RKO (cell line): ENCODE results near the gene ACSL5.
A peak's percentile ranks its signal among the peaks of the same experiment; 100 is the strongest.
"Not testable (repeated sequence)": the region's sequence is repeated elsewhere in the genome, so short reads cannot be mapped to it uniquely, and the experiment has no call there.

Experiments
- DNase-seq: peaks from one replicate; pipeline ENCODE4 v3.0.0-alpha.2; 2016; ENCODE audit warnings: low spot score

The ACSL5 gene

GRCh38 chr10:112412696-112413095 is 38.8 kb downstream of the ACSL5 start:
- no peak for DNase-seq

- DNase-seq = no peak
Measured at GRCh38 chr10:112421731-112422130, 47.8 kb downstream of the ACSL5 start.

GRCh38 chr10:112424651-112425050 is 50.7 kb downstream of the ACSL5 start:
- no peak for DNase-seq

GRCh38 chr10:112426111-112426510 is 52.2 kb downstream of the ACSL5 start:
- DNase-seq = no peak

- DNase-seq = no peak
Measured at GRCh38 chr10:112429147-112429546, 55.2 kb downstream of the ACSL5 start.

GRCh38 chr10:112429654-112430230 is 55.8 kb downstream of the ACSL5 start:
- DNase-seq = no peak

GRCh38 chr10:112433136-112433535 is 59.2 kb downstream of the ACSL5 start:
- DNase-seq = no peak

GRCh38 chr10:112434988-112435619 is 61.2 kb downstream of the ACSL5 start:
- DNase-seq = peak; percentile 68

- DNase-seq = no peak
Measured at GRCh38 chr10:112438356-112438755, 64.4 kb downstream of the ACSL5 start.

- no peak for DNase-seq
Measured at GRCh38 chr10:112441520-112441919, 67.6 kb downstream of the ACSL5 start.

- no peak for DNase-seq
Measured at GRCh38 chr10:112442063-112442462, 68.1 kb downstream of the ACSL5 start.

GRCh38 chr10:112446055-112446854 is 72.3 kb downstream of the ACSL5 start:
- peak; percentile 74 for DNase-seq

GRCh38 chr10:112446855-112447619 is 73.1 kb downstream of the ACSL5 start, which contains the start of the genes VTI1A and ZDHHC6:
Gene VTI1A (plus strand): TSS chr10:112447215. CDS start chr10:112447374, 159 bp downstream.
Gene ZDHHC6 (minus strand): TSS chr10:112446914. CDS start chr10:112445436, 1,478 bp downstream.
- DNase-seq = peak; percentile 91

GRCh38 chr10:112447620-112447928 is 73.7 kb downstream of the ACSL5 start:
- DNase-seq = no peak

GRCh38 chr10:112448888-112449287 is 75.0 kb downstream of the ACSL5 start:
- DNase-seq = no peak

- no peak for DNase-seq
Measured at GRCh38 chr10:112454910-112455779, 81.2 kb downstream of the ACSL5 start.

GRCh38 chr10:112456533-112456932 is 82.6 kb downstream of the ACSL5 start:
- peak; percentile 36 for DNase-seq

- no peak for DNase-seq
Measured at GRCh38 chr10:112460366-112460765, 86.5 kb downstream of the ACSL5 start.

GRCh38 chr10:112461029-112461887 is 87.3 kb downstream of the ACSL5 start:
- DNase-seq = peak; percentile 88

- DNase-seq = not testable (repeated sequence)
Measured at GRCh38 chr10:112464074-112464473, 90.2 kb downstream of the ACSL5 start.
